Neural progenitor cell (in vitro differentiated cells): ENCODE data around the gene ZNF862.

Experiments
- CTCF ChIP-seq: fragments of 200-600 bp; sonication (generic); IDR thresholded peaks from 2 replicates; pipeline ENCODE4 v1.5.1; 2017; ENCODE audit warnings: antibody characterized with exemption, mild to moderate bottlenecking
- EZH2 ChIP-seq: fragments of 200-600 bp; sonication (generic); IDR thresholded peaks from 2 replicates; pipeline ENCODE4 v1.6.1; 2017; ENCODE audit warnings: antibody characterized with exemption, mild to moderate bottlenecking, moderate library complexity
- EZH2phosphoT487 ChIP-seq: fragments of 200-600 bp; sonication (generic); IDR thresholded peaks from 2 replicates; pipeline ENCODE4 v1.6.1; 2017; ENCODE audit warnings: antibody characterized with exemption

GRCh38 chr7:149817301-149817771, 20.8 kb upstream of the ZNF862 start:
- TF ChIP-seq CTCF (no peak), EZH2 (no peak), EZH2phosphoT487 (no peak)
